GM12872 (cell line): Measurements from ENCODE around the gene RAD9A.

ENCODE experiments used
- CTCF ChIP-seq: IDR thresholded peaks from 3 replicates; pipeline ENCODE4 v1.5.1; 2011; ENCODE audit warnings: low read depth, mild to moderate bottlenecking, low read length, moderate library complexity; ENCODE audit not compliant: insufficient read depth

Gene RAD9A

GRCh38 chr11:67365736-67366444 lies 25.9 kb upstream of the RAD9A start:
- no peak for TF ChIP-seq CTCF

GRCh38 chr11:67366546-67366945 lies 25.2 kb upstream of the RAD9A start:
- no peak for TF ChIP-seq CTCF

- no peak for TF ChIP-seq CTCF
These were observed 24.6 kb upstream of the RAD9A start for GRCh38 chr11:67366961-67367760.

GRCh38 chr11:67367761-67368227 lies 24.0 kb upstream of the RAD9A start:
- TF ChIP-seq CTCF: no peak

- TF ChIP-seq CTCF: no peak
These were observed 23.2 kb upstream of the RAD9A start for GRCh38 chr11:67368621-67369020.

GRCh38 chr11:67369275-67369674 lies 22.5 kb upstream of the RAD9A start:
- no peak for TF ChIP-seq CTCF

- TF ChIP-seq CTCF: no peak
These were observed 21.9 kb upstream of the RAD9A start for GRCh38 chr11:67369801-67370284.
